HuH-7 (cell line): ENCODE measurements around the gene SNAI3.

Experiments
- DNase-seq: peaks from one replicate; pipeline ENCODE4 v3.0.0; 2011; ENCODE audit warnings: low spot score

SNAI3 gene

GRCh38 chr16:88721815-88722755, 35.8 kb upstream of the SNAI3 start:
- no peak for DNase-seq

- no peak for DNase-seq
Observed at GRCh38 chr16:88721236-88721635, 34.9 kb upstream of the SNAI3 start.

- DNase-seq = no peak
Observed at GRCh38 chr16:88720396-88720970, 34.2 kb upstream of the SNAI3 start.

- no peak for DNase-seq
Observed at GRCh38 chr16:88719933-88720296, 33.6 kb upstream of the SNAI3 start.

GRCh38 chr16:88719267-88719932, 33.1 kb upstream of the SNAI3 start:
- DNase-seq = no peak

GRCh38 chr16:88718178-88718577, 31.9 kb upstream of the SNAI3 start:
- DNase-seq = no peak

GRCh38 chr16:88716601-88717001, 30.3 kb upstream of the SNAI3 start:
- DNase-seq = no peak

GRCh38 chr16:88716201-88716600, 29.9 kb upstream of the SNAI3 start:
- DNase-seq = no peak

GRCh38 chr16:88715312-88716190, 29.2 kb upstream of the SNAI3 start:
- DNase-seq = no peak

GRCh38 chr16:88714420-88715302, 28.4 kb upstream of the SNAI3 start:
- DNase-seq = no peak

- DNase-seq = no peak
Observed at GRCh38 chr16:88713568-88714419, 27.5 kb upstream of the SNAI3 start.

- DNase-seq = no peak
Observed at GRCh38 chr16:88713054-88713453, 26.7 kb upstream of the SNAI3 start.

GRCh38 chr16:88712362-88712979, 26.2 kb upstream of the SNAI3 start:
- DNase-seq = no peak

GRCh38 chr16:88711750-88712340, 25.5 kb upstream of the SNAI3 start:
- no peak for DNase-seq

GRCh38 chr16:88710556-88710955, 24.2 kb upstream of the SNAI3 start:
- no peak for DNase-seq

GRCh38 chr16:88706965-88707826, 20.9 kb upstream of the SNAI3 start:
- peak; percentile 40 for DNase-seq

GRCh38 chr16:88706229-88706964, 20.1 kb upstream of the SNAI3 start, which contains the start of the genes CTU2 and RNF166:
TSS of gene CTU2 (plus strand) at chr16:88706503. CDS start at chr16:88706531, 28 bp downstream.
TSS of gene RNF166 (minus strand) at chr16:88706408. CDS start at chr16:88706325, 83 bp downstream.
- DNase-seq = peak; percentile 100
